ENCODE data around the gene RPUSD2. TPM values are rescaled to one million over a fixed set of nuclear protein-coding genes. Genes with fewer than 3 reads are reported as not detected.

Gene RPUSD2
- total RNA-seq, 1 donor from 2014 or later: 16.2 TPM

- H3K4me3 Mint-ChIP-seq: no peak overlapping the region
- peaks cover 28% of the 10 kb centered on the region for H3K4me1 Mint-ChIP-seq (ENCODE audit: unreplicated experiment)
- H3K27ac Mint-ChIP-seq: no peak overlapping the region
- no peak for TF ChIP-seq CTCF (conservative IDR thresholded peaks at IDR 0.05)
- no peak for DNase-seq (ENCODE audit: extremely low spot score, unreplicated experiment)
- H3K9me3 Mint-ChIP-seq: no peaks in the 10 kb centered on the region
- H3K36me3 Mint-ChIP-seq: peaks cover 30% of the 10 kb centered on the region
- H3K27me3 Mint-ChIP-seq: no peaks in the 10 kb centered on the region
Observed at GRCh38 chr15:40555876-40556275, 13.2 kb upstream of the RPUSD2 start.

- no peak overlapping the region for H3K4me3 Mint-ChIP-seq
- H3K4me1 Mint-ChIP-seq (ENCODE audit: unreplicated experiment): peaks cover 26% of the 10 kb centered on the region
Observed at GRCh38 chr15:40558952-40559742, 10.0 kb upstream of the RPUSD2 start.

GRCh38 chr15:40562691-40563090 lies 6.4 kb upstream of the RPUSD2 start:
- no peak for TF ChIP-seq CTCF (conservative IDR thresholded peaks at IDR 0.05)
- Mint-ChIP-seq H3K9me3 (no peaks in the 10 kb centered on the region), H3K4me1 (ENCODE audit: unreplicated experiment) (peaks cover 26% of the 10 kb centered on the region), H3K27ac (no peak overlapping the region), H3K27me3 (peaks cover 7% of the 10 kb centered on the region), H3K4me3 (no peak overlapping the region), H3K36me3 (peaks cover 14% of the 10 kb centered on the region)
- DNase-seq (ENCODE audit: extremely low spot score, unreplicated experiment): no peak

More at GRCh38 chr15:40558952-40559742, 10.0 kb upstream of the RPUSD2 start:
- DNase-seq (ENCODE audit: extremely low spot score, unreplicated experiment): no peak
- peaks cover 26% of the 10 kb centered on the region for H3K36me3 Mint-ChIP-seq
- H3K9me3 Mint-ChIP-seq: no peaks in the 10 kb centered on the region
- H3K27ac Mint-ChIP-seq: peak overlapping the region; percentile 6
- TF ChIP-seq CTCF (conservative IDR thresholded peaks at IDR 0.05): no peak
- H3K27me3 Mint-ChIP-seq: no peaks in the 10 kb centered on the region

- H3K9me3 Mint-ChIP-seq: no peaks in the 10 kb centered on the region
- peaks cover 21% of the 10 kb centered on the region for H3K4me1 Mint-ChIP-seq (ENCODE audit: unreplicated experiment)
- peaks cover 14% of the 10 kb centered on the region for H3K36me3 Mint-ChIP-seq
- no peak overlapping the region for H3K27ac Mint-ChIP-seq
- DNase-seq (ENCODE audit: extremely low spot score, unreplicated experiment): no peak
- peak overlapping the region; percentile 59 for H3K4me3 Mint-ChIP-seq
- peaks cover 7% of the 10 kb centered on the region for H3K27me3 Mint-ChIP-seq
- TF ChIP-seq CTCF (conservative IDR thresholded peaks at IDR 0.05): no peak
Observed at GRCh38 chr15:40563426-40563825, 5.7 kb upstream of the RPUSD2 start.

- Mint-ChIP-seq H3K27me3 (peaks cover 10% of the 10 kb centered on the region), H3K9me3 (no peaks in the 10 kb centered on the region), H3K4me3 (peak within 1 kb of the TSS; percentile 96), H3K4me1 (ENCODE audit: unreplicated experiment) (peaks cover 21% of the 10 kb centered on the region), H3K36me3 (peaks cover 5% of the 10 kb centered on the region), H3K27ac (peak within 1 kb of the TSS; percentile 95)
- no peak for TF ChIP-seq CTCF (conservative IDR thresholded peaks at IDR 0.05)
- DNase-seq (ENCODE audit: extremely low spot score, unreplicated experiment): peak; percentile 93
Observed at GRCh38 chr15:40564591-40565332, 4.3 kb upstream of the RPUSD2 start, which contains the start of gene CCDC32. TSS of gene CCDC32 (minus strand) at chr15:40565042. CDS start at chr15:40563015, 2,027 bp downstream.

Data from type B pancreatic cell (in vitro differentiated cells).